Stomach (tissue), 9 donors: ENCODE data around the gene CNOT6L. TPM values are rescaled to one million over a fixed set of nuclear protein-coding genes. Genes with fewer than 3 reads are reported as not detected.

Experiments used
- DNase-seq, 2 donors: peaks; one replicate each; pipeline versions ENCODE4 v3.0.0 to v3.0.0-alpha.2; 2013 to 2019
- H3K27ac ChIP-seq, 5 donors: fragments of 200-600 bp in 4 of 5; sonication (generic) in 4 of 5; one replicate each; pipeline ENCODE4 v1.5.1; 2013 to 2019; ENCODE audit warnings: mild to moderate bottlenecking in 1 of 5, moderate library complexity in 1 of 5
- H3K27me3 ChIP-seq, 3 donors: fragments of 200-600 bp; sonication (generic); one replicate each; pipeline ENCODE4 v1.5.1; 2017 to 2019; ENCODE audit warnings: mixed run types in 1 of 3
- H3K36me3 ChIP-seq, 4 donors: fragments of 200-600 bp; sonication (generic); 1 replicate in 3 of 4; 2 replicates in 1 of 4; pipeline ENCODE4 v1.5.1; 2016 to 2019
- H3K4me1 ChIP-seq, 4 donors: fragments of 200-600 bp; sonication (generic); one replicate each; pipeline ENCODE4 v1.5.1; 2016 to 2019
- H3K4me3 ChIP-seq, 4 donors: fragments of 200-600 bp; sonication (generic) in 3 of 4; one replicate each; pipeline ENCODE4 v1.5.1; 2016 to 2019; ENCODE audit warnings: mild to moderate bottlenecking in 1 of 4
- H3K9me3 ChIP-seq, 4 donors: fragments of 200-600 bp; sonication (generic); one replicate each; pipeline ENCODE4 v1.5.1; 2016 to 2019
- CTCF ChIP-seq, 7 experiments: fragments of 450-650 bp in 4 of 7; fragments of 200-600 bp in 3 of 7; sonication (generic) in 3 of 7; IDR thresholded peaks; one replicate each; pipeline ENCODE4 v1.5.1; 2016 to 2019; ENCODE audit warnings: antibody characterized with exemption in 7 of 7, control low read depth in 2 of 7, mild to moderate bottlenecking in 1 of 7
- EP300 ChIP-seq: sonication (generic); formaldehyde crosslinking; IDR thresholded peaks from one replicate; pipeline ENCODE4 v1.6.1; 2017; ENCODE audit warnings: antibody characterized with exemption
- POLR2A ChIP-seq, 4 donors: fragments of 450-650 bp; IDR thresholded peaks; one replicate each; pipeline ENCODE4 v1.6.1; 2016; ENCODE audit warnings: antibody characterized with exemption in 4 of 4, control low read depth in 2 of 4, mild to moderate bottlenecking in 1 of 4, moderate library complexity in 1 of 4
- POLR2AphosphoS5 ChIP-seq, 3 donors: sonication (generic); formaldehyde crosslinking; IDR thresholded peaks; one replicate each; pipeline ENCODE4 v1.6.1; 2016; ENCODE audit warnings: antibody characterized with exemption in 3 of 3
- WGBS, 5 donors: extraction: QIAGEN DNeasy Blood & Tissue Kit in 3 of 5; methylation state at CpG; one replicate each; pipeline versions ENCODE4 v1.1.5 to v1.1.7; 2013 to 2018; 5-methylcytosine and 5-hydroxymethylcytosine counted together
- intact Hi-C: fragments of 100-400 bp; cut with DNase I; formaldehyde crosslinking; loops from one replicate; pipeline ENCODE4 v1.15.1; 2023; ENCODE audit warnings: low total_unique reads
- polyA plus RNA-seq, 3 donors: library from polyadenylated mRNA; stranded (reverse); fragments of 200-250 nt; gene quantifications; one replicate each; pipeline ENCODE4 v1.2.3, GENCODE V29; 2013
- total RNA-seq, 5 donors: library from RNA; depleted of rRNA; stranded (reverse); fragments of >200 nt; gene quantifications; one replicate each; pipeline versions ENCODE4 v1.1.0 to v1.2.3, GENCODE V29; 2014 to 2016
- donor health status: healthy with polysubstance abuse.
- donor health status: Bipolar disorder and iron deficiency.
- donor health status: healthy.

Gene CNOT6L
- total and polyA plus RNA-seq, 8 donors = 4.6 to 74.5 (median 7.4) TPM

DNA sequence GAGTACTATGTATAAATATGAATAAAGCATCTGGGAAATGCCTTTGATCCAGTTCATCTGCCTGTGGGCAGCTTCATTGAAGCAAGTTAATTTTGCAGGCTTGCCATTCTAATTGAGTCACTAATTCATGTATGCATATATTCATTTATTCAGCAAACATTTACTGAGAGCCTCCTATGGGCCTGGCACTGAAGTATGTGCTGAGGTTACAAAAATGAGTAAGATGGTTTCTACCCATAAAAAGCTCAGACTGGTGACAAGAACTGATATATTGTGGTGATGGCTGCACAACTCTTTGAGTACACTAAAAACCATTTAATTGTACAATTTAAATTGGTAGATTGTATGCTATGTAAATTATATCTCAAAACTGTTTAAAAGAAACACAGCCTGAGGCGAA is 42.3 kb upstream of the CNOT6L start:
- DNase-seq = peak in 1 of 2 donors; percentile 39
- H3K27me3 ChIP-seq = no peaks in the 10 kb centered on the region
- TF ChIP-seq EP300 (no peak), POLR2AphosphoS5 (IDR thresholded peaks at IDR 0.05) (no peak)
- peaks cover 0 to 9% (median 6%) of the 10 kb centered on the region in 4 donors for H3K36me3 ChIP-seq
- H3K27ac ChIP-seq = peak overlapping the region in 4 of 5 donors; percentile 89 to 98 (median 96)
- no peaks in the 10 kb centered on the region for H3K9me3 ChIP-seq
- H3K4me1 ChIP-seq = peaks cover 8 to 38% (median 24%) of the 10 kb centered on the region in 4 donors
- intact Hi-C loops = no loop called here
- 49 to 81% (median 58%) methylated on average over 1 of the region's 1 CpG for WGBS, 5 donors
- peak overlapping the region; percentile 70 to 90 (median 73) for H3K4me3 ChIP-seq

- H3K27me3 ChIP-seq = no peaks in the 10 kb centered on the region
- TF ChIP-seq EP300 = no peak
- TF ChIP-seq CTCF (IDR thresholded peaks at IDR 0.05) = no peak
- TF ChIP-seq POLR2AphosphoS5 (IDR thresholded peaks at IDR 0.05) = no peak
- no peak for TF ChIP-seq POLR2A (IDR thresholded peaks at IDR 0.05)
- intact Hi-C loops = no loop called here
- H3K36me3 ChIP-seq = no peaks in the 10 kb centered on the region
- 81 to 98% (median 97%) methylated on average over 3 of the region's 3 CpGs for WGBS, 5 donors
- peaks cover 8 to 19% (median 18%) of the 10 kb centered on the region in 4 donors for H3K4me1 ChIP-seq
- H3K27ac ChIP-seq = no peak overlapping the region
- DNase-seq = peak in 1 of 2 donors; percentile 45
- H3K9me3 ChIP-seq = no peaks in the 10 kb centered on the region
- no peak overlapping the region for H3K4me3 ChIP-seq
Measured at GRCh38 chr4:77859256-77859655, 40.1 kb upstream of the CNOT6L start.

DNA sequence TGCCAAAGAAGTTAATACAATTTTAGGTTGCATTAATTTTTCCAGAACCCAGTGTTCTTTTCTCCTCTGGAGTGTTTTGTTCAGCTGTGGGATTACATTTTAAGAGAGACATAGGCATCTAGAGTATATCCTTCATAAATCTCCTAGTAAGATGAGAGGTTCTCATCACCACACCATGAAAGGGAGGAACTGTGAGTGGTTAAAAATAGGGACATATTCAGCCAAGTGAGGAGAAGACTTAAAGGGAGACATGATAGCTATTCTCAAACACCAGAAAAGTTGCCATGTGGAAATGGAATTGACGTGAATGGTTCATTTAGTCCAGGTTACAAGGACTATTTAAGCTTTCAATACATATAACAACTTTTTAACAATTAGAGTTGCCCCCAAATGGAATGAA is 37.0 kb upstream of the CNOT6L start:
- no peak for DNase-seq
- Histone ChIP-seq H3K4me3 (no peak overlapping the region), H3K27ac (peak overlapping the region in 1 of 5 donors; percentile 9), H3K27me3 (no peaks in the 10 kb centered on the region), H3K9me3 (no peaks in the 10 kb centered on the region), H3K36me3 (no peaks in the 10 kb centered on the region), H3K4me1 (peaks cover 0 to 1% (median 0%) of the 10 kb centered on the region in 4 donors)
- TF ChIP-seq EP300 (no peak), CTCF (IDR thresholded peaks at IDR 0.05) (no peak), POLR2A (IDR thresholded peaks at IDR 0.05) (no peak)
- 85 to 93% (median 91%) methylated on average over 1 of the region's 1 CpG for WGBS, 5 donors
- intact Hi-C loops = no loop called here

DNA sequence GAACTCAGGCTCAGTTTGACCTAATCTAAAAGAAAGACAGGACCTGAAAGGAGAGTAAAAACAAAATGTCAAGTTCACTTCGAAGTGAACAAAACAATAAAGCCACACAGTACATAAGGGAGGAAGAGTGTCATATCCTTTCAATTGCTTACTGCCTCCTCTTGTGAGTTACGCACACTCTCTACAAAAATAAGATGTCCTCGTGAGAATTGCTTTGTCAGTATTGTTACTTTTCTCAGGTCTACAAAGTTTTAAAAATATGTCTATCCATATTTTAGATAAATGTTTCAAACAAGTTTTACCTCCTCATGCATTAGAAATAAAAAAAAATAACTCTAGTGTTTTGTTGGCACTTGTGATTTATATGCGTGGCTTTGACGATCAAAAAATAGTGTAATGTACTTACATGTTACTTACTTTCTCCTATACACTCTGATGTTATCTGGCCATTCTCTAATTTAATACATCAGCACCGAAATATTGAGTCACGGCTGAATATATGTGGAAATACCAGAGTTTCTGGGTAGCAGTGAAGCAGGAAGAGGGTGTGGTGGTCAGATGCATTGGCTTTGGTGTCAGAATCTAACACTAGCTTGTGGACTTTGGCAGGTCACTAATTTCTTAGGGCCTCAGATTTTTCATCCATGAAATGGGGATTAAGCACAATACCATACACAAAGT is 35.4 kb upstream of the CNOT6L start:
- H3K27ac ChIP-seq = peak overlapping the region in 4 of 5 donors; percentile 44 to 76 (median 54)
- H3K9me3 ChIP-seq = no peaks in the 10 kb centered on the region

More for the DNA sequence above, 35.4 kb upstream of the CNOT6L start:
- DNase-seq = peak in 1 of 2 donors; percentile 29
- no peaks in the 10 kb centered on the region for H3K36me3 ChIP-seq
- H3K4me1 ChIP-seq = no peaks in the 10 kb centered on the region
- H3K27me3 ChIP-seq = no peaks in the 10 kb centered on the region
- intact Hi-C loops = no loop called here
- 66 to 70% (median 68%) methylated on average over 7 of the region's 7 CpGs for WGBS, 5 donors
- H3K4me3 ChIP-seq = no peak overlapping the region
- TF ChIP-seq EP300 = no peak
- TF ChIP-seq POLR2A (IDR thresholded peaks at IDR 0.05) = no peak
- TF ChIP-seq POLR2AphosphoS5 (IDR thresholded peaks at IDR 0.05) = peak in 2 of 3 donors; percentile 29 to 51
- no peak for TF ChIP-seq CTCF (IDR thresholded peaks at IDR 0.05)
